K562 (cell line): ENCODE results near the gene SSTR5. TPM values are rescaled to one million over a fixed set of nuclear protein-coding genes. Genes with fewer than 3 reads are reported as not detected.

Source experiments
- ATAC-seq: fragments of 200-7000 bp; cut with Tn5 transposase; 3 replicates; pipeline ENCODE4 v1.9.1; 2020; ENCODE audit warnings: moderate library complexity
- BruUV-seq: library from RNA; stranded (reverse); fragments of 400-500 nt; replicated peaks from 2 replicates; lab custom pipeline; 2021; lab: Mats Ljungman, UMichigan
- CTCF ChIA-PET: fragments of 300-600 bp; formaldehyde crosslinking; extraction: SDS; loops from one replicate; lab custom pipeline; 2021; ENCODE audit warnings: low intra/inter-chr PET ratio; lab: Yijun Ruan, JAX
- POLR2A ChIA-PET: fragments of 300-600, 350-650 bp; sonication (Branson Sonifier 250); formaldehyde crosslinking; extraction: SDS; loops from one replicate; lab custom pipeline; 2021; ENCODE audit warnings: antibody characterized with exemption, inconsistent platforms; lab: Yijun Ruan, JAX
- DNase-seq, 4 experiments: peaks; one replicate each; pipeline versions ENCODE4 v3.0.0 to v3.0.0-alpha.2; 2011 to 2018; ENCODE audit warnings: low spot score in 3 of 4, mixed read lengths in 3 of 4; ENCODE audit errors: extremely low read depth in 1 of 4
- FAIRE-seq: peaks from 2 replicates; lab custom pipeline; 2011; peaks lifted over from hg19 to GRCh38; lab: Jason Lieb, UNC
- H2AFZ ChIP-seq: 2 replicates; pipeline ENCODE4 v1.6.0; 2011; ENCODE audit warnings: low read depth, low read length, control low read depth, inconsistent platforms
- H3K27ac ChIP-seq: fragments of 200-600 bp; 3 replicates; pipeline ENCODE4 v1.8.0; 2011; ENCODE audit warnings: low read depth, mild to moderate bottlenecking, control low read depth, inconsistent platforms, low read length, moderate library complexity, mixed read lengths; ENCODE audit errors: extremely low read depth
- H3K27me3 ChIP-seq, 2 experiments: fragments of 300-600 bp in 1 of 2; 2 replicates in 1 of 2; 3 replicates in 1 of 2; pipeline versions ENCODE4 v1.6.0 to v1.8.0; 2011; ENCODE audit warnings: inconsistent platforms in 2 of 2, low read length in 2 of 2, mild to moderate bottlenecking in 1 of 2, mixed read lengths in 1 of 2, moderate library complexity in 1 of 2; ENCODE audit not compliant: control insufficient read depth in 2 of 2, insufficient read depth in 2 of 2
- H3K36me3 ChIP-seq: fragments of 300-600 bp; 3 replicates; pipeline ENCODE4 v1.8.0; 2011; ENCODE audit warnings: mild to moderate bottlenecking, low read length, inconsistent platforms; ENCODE audit not compliant: control insufficient read depth, insufficient read depth
- H3K4me1 ChIP-seq, 2 experiments: fragments of 200-600 bp in 1 of 2; replicated peaks in 1 of 2; 2 replicates in 1 of 2; 3 replicates in 1 of 2; pipeline versions ENCODE4 v1.5.1 to v1.8.0; 2011; ENCODE audit warnings: inconsistent platforms in 2 of 2, low read length in 2 of 2, mild to moderate bottlenecking in 1 of 2, mixed read lengths in 1 of 2, moderate library complexity in 1 of 2; ENCODE audit not compliant: control insufficient read depth in 2 of 2, insufficient read depth in 2 of 2
- H3K4me2 ChIP-seq: 2 replicates; pipeline ENCODE4 v1.6.1; 2011; ENCODE audit warnings: low read length, control low read depth, inconsistent platforms, mixed read lengths; ENCODE audit not compliant: insufficient read depth
- H3K4me3 ChIP-seq: fragments of 200-600 bp; sonication (generic), shearing (Covaris generic); 2 replicates; pipeline ENCODE4 v1.5.1; 2016; ENCODE audit warnings: control low read depth, inconsistent platforms
- H3K79me2 ChIP-seq: fragments of 200-600 bp; 3 replicates; pipeline ENCODE4 v1.8.0; 2011; ENCODE audit warnings: low read length, inconsistent platforms; ENCODE audit not compliant: control insufficient read depth, insufficient read depth
- H3K9ac ChIP-seq, 2 experiments: 2 replicates each; pipeline versions ENCODE4 v1.6.0 to v1.6.1; 2011; ENCODE audit warnings: low read depth in 2 of 2, low read length in 2 of 2, control low read depth in 1 of 2, inconsistent platforms in 1 of 2, mild to moderate bottlenecking in 1 of 2, mixed read lengths in 1 of 2; ENCODE audit not compliant: insufficient read depth in 1 of 2
- H3K9me1 ChIP-seq: one replicate; pipeline ENCODE4 v1.6.0; 2011; ENCODE audit warnings: inconsistent platforms, mild to moderate bottlenecking, low read length, moderate library complexity; ENCODE audit not compliant: control insufficient read depth, insufficient read depth
- H3K9me3 ChIP-seq: replicated peaks from 2 replicates; pipeline ENCODE4 v1.5.1; 2011; ENCODE audit warnings: low read depth, low read length, inconsistent platforms; ENCODE audit not compliant: control insufficient read depth, insufficient read depth
- H4K20me1 ChIP-seq: replicated peaks from 2 replicates; pipeline ENCODE4 v1.6.1; 2011; ENCODE audit warnings: low read length, inconsistent platforms, mixed read lengths; ENCODE audit not compliant: control insufficient read depth, insufficient read depth
- CBX2 ChIP-seq: fragments of 200-600 bp; sonication (generic); IDR thresholded peaks from one replicate; pipeline ENCODE4 v1.6.1; 2012; ENCODE audit warnings: mild to moderate bottlenecking, low read length, inconsistent platforms; ENCODE audit not compliant: insufficient read depth, poor library complexity, severe bottlenecking
- ESRRA ChIP-seq: fragments of 450-650 bp; IDR thresholded peaks from 2 replicates; pipeline ENCODE4 v1.6.1; 2014; ENCODE audit warnings: low read depth, mild to moderate bottlenecking, moderate library complexity, borderline replicate concordance
- IRF2 ChIP-seq: sonication (generic); formaldehyde crosslinking; IDR thresholded peaks from 2 replicates; pipeline ENCODE4 v1.8.1; 2022; ENCODE audit warnings: mild to moderate bottlenecking, missing genetic modification reagents
- LEF1 ChIP-seq: fragments of 450-650 bp; IDR thresholded peaks from 2 replicates; pipeline ENCODE4 v1.6.1; 2016; ENCODE audit warnings: mild to moderate bottlenecking
- PHF8 ChIP-seq: fragments of 200-600 bp; sonication (generic); IDR thresholded peaks from 2 replicates; pipeline ENCODE4 v1.6.1; 2012; ENCODE audit warnings: mixed run types, mild to moderate bottlenecking, inconsistent platforms, low read length, moderate library complexity, borderline replicate concordance
- PTBP1 ChIP-seq: fragments of 200-400 bp; formaldehyde crosslinking; IDR thresholded peaks from 2 replicates; pipeline ENCODE4 v1.6.1; 2017; ENCODE audit warnings: low read depth, low read length
- RHOXF2B ChIP-seq: fragments of 250-450 bp; sonication (Bioruptor Pico); conservative IDR thresholded peaks from 2 replicates; pipeline ENCODE4 v1.5.1; 2021
- ZNF197 ChIP-seq: fragments of 200-800 bp; sonication (Bioruptor generic); IDR thresholded peaks from 2 replicates; pipeline ENCODE4 v1.6.1; 2016; ENCODE audit warnings: low read depth, missing genetic modification characterization, missing compliant biosample characterization
- WGBS: fragments of 100-300 bp; shearing (Covaris generic); methylation state at CpG from one replicate; pipeline ENCODE4 v1.1.6; 2016; ENCODE audit warnings: low coverage, mixed read lengths; ENCODE audit not compliant: insufficient coverage; ENCODE audit errors: missing lambda C conversion rate; 5-methylcytosine and 5-hydroxymethylcytosine counted together
- in situ Hi-C: fragments of 300-500 bp; cut with MboI; formaldehyde crosslinking; loops from 4 replicates; pipeline ENCODE4 v1.15.0; 2018; ENCODE audit warnings: inconsistent platforms, mixed read lengths
- intact Hi-C: fragments of 100-400 bp; cut with micrococcal nuclease; formaldehyde crosslinking; loops from 2 replicates; pipeline ENCODE4 v1.14.2; 2022
- polyA plus RNA-seq, 8 experiments: library from polyadenylated mRNA; depleted of rRNA in 4 of 8; stranded (reverse) in 5 of 8; unstranded in 3 of 8; fragments of >200 nt; fragmentation: Nextera tagmentation in 2 of 8; fragmentation: Illumina TruSeq in 1 of 8; extraction: Ambion mirVana in 2 of 8; extraction: Trizol in 1 of 8; gene quantifications; 2 replicates each; pipeline versions ENCODE4 v1.2.1 to v1.2.3, GENCODE V29; 2011 to 2014; ENCODE audit warnings: inconsistent platforms in 1 of 8, missing spikeins in 1 of 8
- total RNA-seq, 7 experiments: library from RNA; depleted of rRNA in 6 of 7; stranded (reverse); fragments of >200 nt in 6 of 7; fragmentation: Illumina TruSeq in 2 of 7; extraction: Trizol in 2 of 7; gene quantifications; 2 replicates each; pipeline versions ENCODE4 v1.2.1 to v1.2.3, GENCODE V29; 2011 to 2021; ENCODE audit warnings: low replicate concordance in 1 of 7
- TF ChIP-seq, protein P1 (sequence below): sonication (generic); formaldehyde crosslinking; IDR thresholded peaks from 2 replicates; pipeline ENCODE4 v1.8.0; 2022; ENCODE audit warnings: mild to moderate bottlenecking, missing genetic modification reagents
- TF ChIP-seq, protein P2 (sequence below): fragments of 450-650 bp; IDR thresholded peaks from 2 replicates; pipeline ENCODE4 v1.6.1; 2016; ENCODE audit warnings: low read depth, mild to moderate bottlenecking, moderate library complexity
- TF ChIP-seq, protein P3 (sequence below): fragments of 450-650 bp; formaldehyde crosslinking; IDR thresholded peaks from 2 replicates; pipeline ENCODE4 v1.4.0; 2020; ENCODE audit warnings: mild to moderate bottlenecking, mixed read lengths
- TF ChIP-seq, protein P4 (sequence below): fragments of 250-450 bp; sonication (Bioruptor Pico); IDR thresholded peaks from 2 replicates; pipeline ENCODE4 v1.5.0; 2021; ENCODE audit warnings: mild to moderate bottlenecking, borderline replicate concordance

Gene SSTR5
- total and polyA plus RNA-seq, 9 of the 15 experiments (the other 6 are each of a cell fraction or from before 2014, with no cell fraction given) = not detected

- FAIRE-seq (no peak), DNase-seq (no peak)
- intact Hi-C loops = no loop called here
- 17% methylated on average over 29 of the region's 35 CpGs for WGBS
- Histone ChIP-seq H3K9me3 (no peaks in the 10 kb centered on the region), H2AFZ (no peak overlapping the region), H3K27me3 (peaks cover 54 to 96% of the 10 kb centered on the region in 2 experiments; a peak in 4 of 5 replicates), H3K9ac (no peak overlapping the region)
- BruUV-seq = no TSS peak
- CTCF ChIA-PET = no interaction called here
- TF ChIP-seq ZNF197 (CRISPR knock-in tag) = no peak
- TF ChIP-seq, protein P1, sequence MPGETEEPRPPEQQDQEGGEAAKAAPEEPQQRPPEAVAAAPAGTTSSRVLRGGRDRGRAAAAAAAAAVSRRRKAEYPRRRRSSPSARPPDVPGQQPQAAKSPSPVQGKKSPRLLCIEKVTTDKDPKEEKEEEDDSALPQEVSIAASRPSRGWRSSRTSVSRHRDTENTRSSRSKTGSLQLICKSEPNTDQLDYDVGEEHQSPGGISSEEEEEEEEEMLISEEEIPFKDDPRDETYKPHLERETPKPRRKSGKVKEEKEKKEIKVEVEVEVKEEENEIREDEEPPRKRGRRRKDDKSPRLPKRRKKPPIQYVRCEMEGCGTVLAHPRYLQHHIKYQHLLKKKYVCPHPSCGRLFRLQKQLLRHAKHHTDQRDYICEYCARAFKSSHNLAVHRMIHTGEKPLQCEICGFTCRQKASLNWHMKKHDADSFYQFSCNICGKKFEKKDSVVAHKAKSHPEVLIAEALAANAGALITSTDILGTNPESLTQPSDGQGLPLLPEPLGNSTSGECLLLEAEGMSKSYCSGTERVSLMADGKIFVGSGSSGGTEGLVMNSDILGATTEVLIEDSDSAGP = no peak
- no peak for TF ChIP-seq PHF8
- no peak for TF ChIP-seq IRF2 (CRISPR knock-in tag)
- TF ChIP-seq, protein P2, sequence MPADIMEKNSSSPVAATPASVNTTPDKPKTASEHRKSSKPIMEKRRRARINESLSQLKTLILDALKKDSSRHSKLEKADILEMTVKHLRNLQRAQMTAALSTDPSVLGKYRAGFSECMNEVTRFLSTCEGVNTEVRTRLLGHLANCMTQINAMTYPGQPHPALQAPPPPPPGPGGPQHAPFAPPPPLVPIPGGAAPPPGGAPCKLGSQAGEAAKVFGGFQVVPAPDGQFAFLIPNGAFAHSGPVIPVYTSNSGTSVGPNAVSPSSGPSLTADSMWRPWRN = no peak
- no peak for TF ChIP-seq LEF1
- TF ChIP-seq ESRRA = no peak
- no peak for TF ChIP-seq CBX2
- TF ChIP-seq, protein P3, sequence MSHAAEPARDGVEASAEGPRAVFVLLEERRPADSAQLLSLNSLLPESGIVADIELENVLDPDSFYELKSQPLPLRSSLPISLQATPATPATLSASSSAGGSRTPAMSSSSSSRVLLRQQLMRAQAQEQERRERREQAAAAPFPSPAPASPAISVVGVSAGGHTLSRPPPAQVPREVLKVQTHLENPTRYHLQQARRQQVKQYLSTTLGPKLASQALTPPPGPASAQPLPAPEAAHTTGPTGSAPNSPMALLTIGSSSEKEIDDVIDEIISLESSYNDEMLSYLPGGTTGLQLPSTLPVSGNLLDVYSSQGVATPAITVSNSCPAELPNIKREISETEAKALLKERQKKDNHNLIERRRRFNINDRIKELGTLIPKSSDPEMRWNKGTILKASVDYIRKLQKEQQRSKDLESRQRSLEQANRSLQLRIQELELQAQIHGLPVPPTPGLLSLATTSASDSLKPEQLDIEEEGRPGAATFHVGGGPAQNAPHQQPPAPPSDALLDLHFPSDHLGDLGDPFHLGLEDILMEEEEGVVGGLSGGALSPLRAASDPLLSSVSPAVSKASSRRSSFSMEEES (CRISPR knock-in tag) = no peak
- TF ChIP-seq, protein P4, sequence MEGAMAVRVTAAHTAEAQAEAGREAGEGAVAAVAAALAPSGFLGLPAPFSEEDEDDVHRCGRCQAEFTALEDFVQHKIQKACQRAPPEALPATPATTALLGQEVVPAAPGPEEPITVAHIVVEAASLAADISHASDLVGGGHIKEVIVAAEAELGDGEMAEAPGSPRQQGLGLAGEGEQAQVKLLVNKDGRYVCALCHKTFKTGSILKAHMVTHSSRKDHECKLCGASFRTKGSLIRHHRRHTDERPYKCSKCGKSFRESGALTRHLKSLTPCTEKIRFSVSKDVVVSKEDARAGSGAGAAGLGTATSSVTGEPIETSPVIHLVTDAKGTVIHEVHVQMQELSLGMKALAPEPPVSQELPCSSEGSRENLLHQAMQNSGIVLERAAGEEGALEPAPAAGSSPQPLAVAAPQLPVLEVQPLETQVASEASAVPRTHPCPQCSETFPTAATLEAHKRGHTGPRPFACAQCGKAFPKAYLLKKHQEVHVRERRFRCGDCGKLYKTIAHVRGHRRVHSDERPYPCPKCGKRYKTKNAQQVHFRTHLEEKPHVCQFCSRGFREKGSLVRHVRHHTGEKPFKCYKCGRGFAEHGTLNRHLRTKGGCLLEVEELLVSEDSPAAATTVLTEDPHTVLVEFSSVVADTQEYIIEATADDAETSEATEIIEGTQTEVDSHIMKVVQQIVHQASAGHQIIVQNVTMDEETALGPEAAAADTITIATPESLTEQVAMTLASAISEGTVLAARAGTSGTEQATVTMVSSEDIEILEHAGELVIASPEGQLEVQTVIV (CRISPR knock-in tag) = no peak
- no peak for TF ChIP-seq RHOXF2B (CRISPR knock-in tag)
- TF ChIP-seq PTBP1 = no peak
- TF ChIP-seq, all 486 proteins: peak for 0
- H3K79me2 ChIP-seq = no peaks in the 10 kb centered on the region
- H3K9me1 ChIP-seq = no peaks in the 10 kb centered on the region
- in situ Hi-C loops = no loop called here
- no peaks in the 10 kb centered on the region for H3K36me3 ChIP-seq
- H3K4me1 ChIP-seq = peaks cover 0 to 40% of the 10 kb centered on the region in 2 experiments; a peak in 2 of 5 replicates
- POLR2A ChIA-PET = interaction anchor here (1.4 kb wide), 1 partner anchor 13 kb away, joined by 5 read pairs; no protein-coding TSS in a partner anchor
- ATAC-seq = no peak
- H3K4me2 ChIP-seq = no peak overlapping the region
- H4K20me1 ChIP-seq = peaks cover 27% of the 10 kb centered on the region
- no peak overlapping the region for H3K4me3 ChIP-seq
- no peak overlapping the region for H3K27ac ChIP-seq
These were observed 46.3 kb upstream of the SSTR5 start for GRCh38 chr16:1026057-1026783.
